Keratinocyte (primary cell): ENCODE results near the gene MFN2.

Experiments
- EZH2 ChIP-seq: IDR thresholded peaks from one replicate; pipeline ENCODE4 v1.6.1; 2012; ENCODE audit warnings: inconsistent platforms, mild to moderate bottlenecking, low read length, moderate library complexity
- TF ChIP-seq, protein P1 (sequence below), 3 experiments: IDR thresholded peaks in 1 of 3; conservative IDR thresholded peaks in 1 of 3; optimal IDR thresholded peaks in 1 of 3; 2 replicates in 2 of 3; 3 replicates in 1 of 3; pipeline versions ENCODE3 to v1.5.1; 2011; ENCODE audit warnings: low read length in 3 of 3, mild to moderate bottlenecking in 3 of 3, moderate library complexity in 2 of 3, control low read depth in 1 of 3, inconsistent platforms in 1 of 3; ENCODE audit not compliant: insufficient read depth in 2 of 3; ENCODE audit errors: extremely low read depth in 1 of 3

- no peak for TF ChIP-seq EZH2
- TF ChIP-seq, protein P1, sequence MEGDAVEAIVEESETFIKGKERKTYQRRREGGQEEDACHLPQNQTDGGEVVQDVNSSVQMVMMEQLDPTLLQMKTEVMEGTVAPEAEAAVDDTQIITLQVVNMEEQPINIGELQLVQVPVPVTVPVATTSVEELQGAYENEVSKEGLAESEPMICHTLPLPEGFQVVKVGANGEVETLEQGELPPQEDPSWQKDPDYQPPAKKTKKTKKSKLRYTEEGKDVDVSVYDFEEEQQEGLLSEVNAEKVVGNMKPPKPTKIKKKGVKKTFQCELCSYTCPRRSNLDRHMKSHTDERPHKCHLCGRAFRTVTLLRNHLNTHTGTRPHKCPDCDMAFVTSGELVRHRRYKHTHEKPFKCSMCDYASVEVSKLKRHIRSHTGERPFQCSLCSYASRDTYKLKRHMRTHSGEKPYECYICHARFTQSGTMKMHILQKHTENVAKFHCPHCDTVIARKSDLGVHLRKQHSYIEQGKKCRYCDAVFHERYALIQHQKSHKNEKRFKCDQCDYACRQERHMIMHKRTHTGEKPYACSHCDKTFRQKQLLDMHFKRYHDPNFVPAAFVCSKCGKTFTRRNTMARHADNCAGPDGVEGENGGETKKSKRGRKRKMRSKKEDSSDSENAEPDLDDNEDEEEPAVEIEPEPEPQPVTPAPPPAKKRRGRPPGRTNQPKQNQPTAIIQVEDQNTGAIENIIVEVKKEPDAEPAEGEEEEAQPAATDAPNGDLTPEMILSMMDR (optimal IDR thresholded peaks at IDR 0.05 in 1 of 3, IDR thresholded peaks at IDR 0.05 in 1 of 3, conservative IDR thresholded peaks at IDR 0.05 in 1 of 3; ENCODE audit: extremely low read depth in 1 of 3, insufficient read depth in 2 of 3, low read length in 3 of 3), result no peak
Measured at GRCh38 chr1:11999236-11999635, 19.0 kb downstream of the MFN2 start.
